ENCODE measurements around the gene PRDM16.

DNA sequence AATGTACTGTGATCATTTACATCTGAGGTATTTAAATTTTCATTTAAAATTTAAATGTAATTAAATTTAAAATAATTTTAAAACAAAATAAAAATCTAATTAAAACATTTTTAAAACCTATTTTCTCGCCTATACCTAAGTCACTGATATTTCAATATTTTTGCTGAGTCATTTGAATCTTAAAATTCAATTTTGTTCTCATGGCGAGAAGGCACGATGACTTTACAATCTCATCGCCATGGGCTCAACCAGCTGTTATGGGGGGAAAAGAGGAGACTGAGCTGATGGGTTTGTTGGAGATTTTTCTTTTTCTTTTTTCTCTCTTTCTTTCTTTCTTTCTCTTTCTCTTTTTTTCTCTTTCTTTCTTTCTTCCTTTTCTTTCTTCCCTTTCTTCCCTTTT, 89.3 kb downstream of the PRDM16 start:
- TF ChIP-seq POLR2A (IDR thresholded peaks at IDR 0.05) (no peak), EP300 (IDR thresholded peaks at IDR 0.05; ENCODE audit: low read depth) (no peak)
- TF ChIP-seq, protein P1, sequence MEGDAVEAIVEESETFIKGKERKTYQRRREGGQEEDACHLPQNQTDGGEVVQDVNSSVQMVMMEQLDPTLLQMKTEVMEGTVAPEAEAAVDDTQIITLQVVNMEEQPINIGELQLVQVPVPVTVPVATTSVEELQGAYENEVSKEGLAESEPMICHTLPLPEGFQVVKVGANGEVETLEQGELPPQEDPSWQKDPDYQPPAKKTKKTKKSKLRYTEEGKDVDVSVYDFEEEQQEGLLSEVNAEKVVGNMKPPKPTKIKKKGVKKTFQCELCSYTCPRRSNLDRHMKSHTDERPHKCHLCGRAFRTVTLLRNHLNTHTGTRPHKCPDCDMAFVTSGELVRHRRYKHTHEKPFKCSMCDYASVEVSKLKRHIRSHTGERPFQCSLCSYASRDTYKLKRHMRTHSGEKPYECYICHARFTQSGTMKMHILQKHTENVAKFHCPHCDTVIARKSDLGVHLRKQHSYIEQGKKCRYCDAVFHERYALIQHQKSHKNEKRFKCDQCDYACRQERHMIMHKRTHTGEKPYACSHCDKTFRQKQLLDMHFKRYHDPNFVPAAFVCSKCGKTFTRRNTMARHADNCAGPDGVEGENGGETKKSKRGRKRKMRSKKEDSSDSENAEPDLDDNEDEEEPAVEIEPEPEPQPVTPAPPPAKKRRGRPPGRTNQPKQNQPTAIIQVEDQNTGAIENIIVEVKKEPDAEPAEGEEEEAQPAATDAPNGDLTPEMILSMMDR (IDR thresholded peaks at IDR 0.05): no peak
